HCT116 (cell line): ENCODE measurements around the gene TRIB2. TPM values are rescaled to one million over a fixed set of nuclear protein-coding genes. Genes with fewer than 3 reads are reported as not detected.

Experiments
- ATAC-seq: fragments of 200-7000 bp; cut with Tn5 transposase; 2 replicates; pipeline ENCODE4 v1.9.1; 2020; ENCODE audit warnings: mild to moderate bottlenecking, moderate library complexity
- BruUV-seq: library from RNA; stranded (reverse); fragments of 400-500 nt; replicated peaks from 2 replicates; lab custom pipeline; 2021; lab: Mats Ljungman, UMichigan
- CTCF ChIA-PET: fragments of 300-600 bp; sonication (Branson Sonifier 250); formaldehyde crosslinking; loops from one replicate; lab custom pipeline; 2021; ENCODE audit warnings: antibody characterized with exemption; lab: Charles Lee
- POLR2A ChIA-PET: fragments of 300-600, 350-600 bp; sonication (Branson Sonifier 250); formaldehyde crosslinking; loops from one replicate; lab custom pipeline; 2021; ENCODE audit warnings: antibody characterized with exemption; lab: Charles Lee
- RAD21 ChIA-PET, 2 experiments: fragments of 300-600 bp; sonication (Branson Sonifier 250); formaldehyde crosslinking; loops; one replicate each; lab custom pipeline; 2023; ENCODE audit warnings: low total read pairs in 2 of 2; ENCODE audit not compliant: uncharacterized antibody in 2 of 2, unreplicated experiment in 2 of 2, low non-redundant PET in 1 of 2; lab: Charles Lee
- DNase-seq: peaks from one replicate; pipeline ENCODE4 v3.0.0-alpha.2; 2010; ENCODE audit warnings: low read depth, low spot score
- H2AFZ ChIP-seq: fragments of 200-600 bp; shearing (Covaris generic), sonication (generic); 2 replicates; pipeline ENCODE4 v1.6.1; 2017; ENCODE audit warnings: low read depth, mixed run types, mixed read lengths, antibody characterized with exemption, low read length; ENCODE audit not compliant: poor library complexity, severe bottlenecking
- H3K27ac ChIP-seq: 2 replicates; pipeline ENCODE4 v1.5.1; 2012; ENCODE audit warnings: low read depth, low read length
- H3K27me3 ChIP-seq: fragments of 200-600 bp; sonication (generic); 2 replicates; pipeline ENCODE4 v1.6.1; 2016; ENCODE audit warnings: mixed run types, low read length, mixed read lengths; ENCODE audit not compliant: insufficient read depth
- H3K36me3 ChIP-seq, 2 experiments: fragments of 200-500 bp in 1 of 2; fragments of 200-600 bp in 1 of 2; sonication (Bioruptor generic) in 1 of 2; sonication (generic) in 1 of 2; 2 replicates each; pipeline versions ENCODE4 v1.5.1 to v1.6.1; 2014 to 2016; ENCODE audit warnings: low read length in 2 of 2, inconsistent platforms in 1 of 2, mixed read lengths in 1 of 2, mixed run types in 1 of 2; ENCODE audit not compliant: insufficient read depth in 2 of 2, control insufficient read depth in 1 of 2
- H3K4me1 ChIP-seq, 2 experiments: fragments of 200-600 bp in 1 of 2; sonication (generic) in 1 of 2; 2 replicates each; pipeline versions ENCODE4 v1.5.1 to v1.6.1; 2012 to 2017; ENCODE audit warnings: low read length in 2 of 2, inconsistent platforms in 1 of 2, mild to moderate bottlenecking in 1 of 2, mixed read lengths in 1 of 2, mixed run types in 1 of 2, moderate library complexity in 1 of 2; ENCODE audit not compliant: insufficient read depth in 2 of 2, control insufficient read depth in 1 of 2
- H3K4me2 ChIP-seq: fragments of 200-600 bp; sonication (generic); 2 replicates; pipeline ENCODE4 v1.6.1; 2017; ENCODE audit warnings: mixed run types, low read length, mixed read lengths
- H3K4me3 ChIP-seq, 2 experiments: fragments of 200-600 bp in 1 of 2; sonication (generic) in 1 of 2; replicated peaks in 1 of 2; 2 replicates each; pipeline ENCODE4 v1.5.1; 2011 to 2016; ENCODE audit warnings: low read length in 2 of 2, control low read depth in 1 of 2, low read depth in 1 of 2, mild to moderate bottlenecking in 1 of 2, mixed read lengths in 1 of 2, mixed run types in 1 of 2
- H3K79me2 ChIP-seq: fragments of 200-600 bp; sonication (generic); 2 replicates; pipeline ENCODE4 v1.6.1; 2017; ENCODE audit warnings: mild to moderate bottlenecking, mixed run types, low read length, moderate library complexity, mixed read lengths; ENCODE audit not compliant: insufficient read depth
- H3K9ac ChIP-seq: fragments of 200-600 bp; sonication (generic); 2 replicates; pipeline ENCODE4 v1.6.1; 2016; ENCODE audit warnings: low read length, mixed read lengths
- H3K9me2 ChIP-seq: fragments of 200-600 bp; sonication (generic), shearing (Covaris generic); 2 replicates; pipeline ENCODE4 v1.6.1; 2017; ENCODE audit warnings: mixed run types, mild to moderate bottlenecking, moderate library complexity; ENCODE audit not compliant: insufficient read depth
- H3K9me3 ChIP-seq, 2 experiments: fragments of 200-500 bp in 1 of 2; fragments of 200-600 bp in 1 of 2; sonication (Bioruptor generic) in 1 of 2; sonication (generic) in 1 of 2; 2 replicates each; pipeline ENCODE4 v1.6.1; 2014 to 2017; ENCODE audit warnings: low read length in 2 of 2, mixed read lengths in 2 of 2, inconsistent platforms in 1 of 2, low read depth in 1 of 2, mild to moderate bottlenecking in 1 of 2, mixed run types in 1 of 2, moderate library complexity in 1 of 2; ENCODE audit not compliant: control insufficient read depth in 1 of 2, insufficient read depth in 1 of 2
- H4K20me1 ChIP-seq: fragments of 200-600 bp; sonication (generic), shearing (Covaris generic); 2 replicates; pipeline ENCODE4 v1.6.1; 2017; ENCODE audit warnings: mixed run types, mild to moderate bottlenecking, moderate library complexity; ENCODE audit not compliant: insufficient read depth
- ATF3 ChIP-seq: IDR thresholded peaks from 2 replicates; pipeline ENCODE4 v1.6.1; 2012
- CEBPB ChIP-seq: IDR thresholded peaks from 2 replicates; pipeline ENCODE4 v1.6.1; 2012; ENCODE audit warnings: low read depth
- ELF1 ChIP-seq: IDR thresholded peaks from 2 replicates; pipeline ENCODE4 v1.6.1; 2012; ENCODE audit warnings: low read depth, borderline replicate concordance
- EZH2phosphoT487 ChIP-seq: fragments of 200-600 bp; IDR thresholded peaks from 2 replicates; pipeline ENCODE4 v1.6.1; 2018; ENCODE audit warnings: antibody characterized with exemption, borderline replicate concordance
- POLR2A ChIP-seq: IDR thresholded peaks from 2 replicates; pipeline ENCODE4 v1.7.0; 2011; ENCODE audit warnings: borderline replicate concordance; ENCODE audit not compliant: insufficient read depth, insufficient read length; ENCODE audit errors: extremely low read depth
- POLR2AphosphoS5 ChIP-seq: IDR thresholded peaks from 2 replicates; pipeline ENCODE4 v1.6.1; 2011; ENCODE audit warnings: mild to moderate bottlenecking, low read depth, low read length, moderate library complexity
- RAD21 ChIP-seq: IDR thresholded peaks from 2 replicates; pipeline ENCODE4 v1.6.1; 2012; ENCODE audit warnings: low read depth, mild to moderate bottlenecking
- SIN3A ChIP-seq: IDR thresholded peaks from 2 replicates; pipeline ENCODE4 v1.6.1; 2012; ENCODE audit warnings: low read depth
- SP1 ChIP-seq: IDR thresholded peaks from 2 replicates; pipeline ENCODE4 v1.6.1; 2012; ENCODE audit warnings: low read depth
- SRF ChIP-seq: IDR thresholded peaks from 2 replicates; pipeline ENCODE4 v1.6.1; 2012; ENCODE audit warnings: low read depth
- TCF7L2 ChIP-seq: IDR thresholded peaks from 2 replicates; pipeline ENCODE4 v1.7.0; 2011; ENCODE audit warnings: borderline replicate concordance, inconsistent platforms; ENCODE audit not compliant: insufficient read depth, insufficient read length; ENCODE audit errors: extremely low read depth
- YY1 ChIP-seq: IDR thresholded peaks from 2 replicates; pipeline ENCODE4 v1.6.1; 2011; ENCODE audit warnings: low read length, low read depth, moderate library complexity, mild to moderate bottlenecking; ENCODE audit not compliant: insufficient replicate concordance; ENCODE audit errors: extremely low read depth
- ZBTB33 ChIP-seq: IDR thresholded peaks from 2 replicates; pipeline ENCODE4 v1.6.1; 2011; ENCODE audit warnings: mild to moderate bottlenecking, low read length, moderate library complexity; ENCODE audit not compliant: insufficient replicate concordance; ENCODE audit errors: extremely low read depth
- ZFX ChIP-seq: fragments of 450-650 bp; IDR thresholded peaks from 2 replicates; pipeline ENCODE4 v1.6.1; 2017
- ZNF274 ChIP-seq: fragments of 200-500 bp; sonication (Bioruptor generic); IDR thresholded peaks from 2 replicates; pipeline ENCODE4 v1.6.1; 2014; ENCODE audit warnings: mild to moderate bottlenecking, low read depth, low read length, inconsistent platforms
- intact Hi-C: fragments of 100-400 bp; cut with micrococcal nuclease; formaldehyde crosslinking; loops from 2 replicates; pipeline ENCODE4 v1.10.0; 2022
- total RNA-seq: library from RNA; stranded (reverse); gene quantifications from one replicate; pipeline ENCODE4 v1.2.1, GENCODE V29; 2021; ENCODE audit not compliant: unreplicated experiment
- TF ChIP-seq, protein P1 (sequence below), 3 experiments: fragments of 200-600 bp in 1 of 3; sonication (generic) in 1 of 3; IDR thresholded peaks in 2 of 3; conservative IDR thresholded peaks in 1 of 3; 2 replicates each; pipeline ENCODE4 v1.5.1; 2012 to 2017; ENCODE audit warnings: low read depth in 2 of 3, low read length in 2 of 3, antibody characterized with exemption in 1 of 3, borderline replicate concordance in 1 of 3, control low read depth in 1 of 3, mild to moderate bottlenecking in 1 of 3, mixed read lengths in 1 of 3, mixed run types in 1 of 3, moderate library complexity in 1 of 3; ENCODE audit not compliant: insufficient read depth in 1 of 3
- TF ChIP-seq, protein P2 (sequence below): IDR thresholded peaks from 2 replicates; pipeline ENCODE4 v1.6.1; 2012
- TF ChIP-seq, protein P3 (sequence below): IDR thresholded peaks from 2 replicates; pipeline ENCODE4 v1.6.1; 2012; ENCODE audit warnings: low read depth

TRIB2 gene
- total RNA-seq, 1 experiment from 2014 or later, result 12.4 TPM

DNA sequence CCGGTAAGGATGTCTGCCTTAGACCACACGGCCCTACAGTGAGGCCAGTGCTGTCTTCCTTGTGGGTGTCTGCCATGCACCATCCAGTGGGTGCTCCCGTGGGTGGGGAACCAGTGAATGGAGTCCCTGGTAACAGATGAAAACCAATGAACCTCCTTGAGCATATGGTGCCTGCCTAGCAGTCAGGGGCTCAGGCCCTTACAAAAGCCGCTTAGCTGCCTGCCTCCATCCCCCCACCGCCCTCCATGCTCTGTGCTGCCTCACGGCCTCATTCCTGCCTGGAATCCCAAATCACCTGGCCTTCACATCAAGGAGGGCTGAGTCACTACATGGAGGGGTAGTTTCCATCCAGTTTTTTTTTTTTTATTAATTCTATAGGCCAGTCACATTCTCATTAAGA lies 30.8 kb upstream of the TRIB2 start:
- RAD21 ChIA-PET, result no interaction called here
- Histone ChIP-seq H3K4me3 (no peak overlapping the region), H3K9ac (no peak overlapping the region), H3K79me2 (no peaks in the 10 kb centered on the region), H3K4me1 (no peaks in the 10 kb centered on the region), H2AFZ (no peak overlapping the region), H3K36me3 (no peaks in the 10 kb centered on the region), H3K4me2 (no peak overlapping the region), H3K27me3 (peaks cover 7% of the 10 kb centered on the region), H3K9me2 (no peaks in the 10 kb centered on the region), H3K27ac (no peak overlapping the region), H4K20me1 (no peaks in the 10 kb centered on the region), H3K9me3 (no peaks in the 10 kb centered on the region)
- no peak for TF ChIP-seq SRF
- no peak for TF ChIP-seq SIN3A
- no peak for TF ChIP-seq POLR2A
- no peak for TF ChIP-seq ZBTB33
- no peak for TF ChIP-seq SP1
- TF ChIP-seq TCF7L2, result no peak
- no peak for TF ChIP-seq ATF3
- no peak for TF ChIP-seq ZFX
- TF ChIP-seq ELF1, result no peak
- TF ChIP-seq ZNF274, result no peak
- TF ChIP-seq YY1, result no peak
- TF ChIP-seq, protein P1, sequence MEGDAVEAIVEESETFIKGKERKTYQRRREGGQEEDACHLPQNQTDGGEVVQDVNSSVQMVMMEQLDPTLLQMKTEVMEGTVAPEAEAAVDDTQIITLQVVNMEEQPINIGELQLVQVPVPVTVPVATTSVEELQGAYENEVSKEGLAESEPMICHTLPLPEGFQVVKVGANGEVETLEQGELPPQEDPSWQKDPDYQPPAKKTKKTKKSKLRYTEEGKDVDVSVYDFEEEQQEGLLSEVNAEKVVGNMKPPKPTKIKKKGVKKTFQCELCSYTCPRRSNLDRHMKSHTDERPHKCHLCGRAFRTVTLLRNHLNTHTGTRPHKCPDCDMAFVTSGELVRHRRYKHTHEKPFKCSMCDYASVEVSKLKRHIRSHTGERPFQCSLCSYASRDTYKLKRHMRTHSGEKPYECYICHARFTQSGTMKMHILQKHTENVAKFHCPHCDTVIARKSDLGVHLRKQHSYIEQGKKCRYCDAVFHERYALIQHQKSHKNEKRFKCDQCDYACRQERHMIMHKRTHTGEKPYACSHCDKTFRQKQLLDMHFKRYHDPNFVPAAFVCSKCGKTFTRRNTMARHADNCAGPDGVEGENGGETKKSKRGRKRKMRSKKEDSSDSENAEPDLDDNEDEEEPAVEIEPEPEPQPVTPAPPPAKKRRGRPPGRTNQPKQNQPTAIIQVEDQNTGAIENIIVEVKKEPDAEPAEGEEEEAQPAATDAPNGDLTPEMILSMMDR (IDR thresholded peaks at IDR 0.05 in 2 of 3, conservative IDR thresholded peaks at IDR 0.05 in 1 of 3; ENCODE audit: borderline replicate concordance in 1 of 3, insufficient read depth in 1 of 3, low read depth in 2 of 3, low read length in 2 of 3), result no peak
- TF ChIP-seq, protein P2, sequence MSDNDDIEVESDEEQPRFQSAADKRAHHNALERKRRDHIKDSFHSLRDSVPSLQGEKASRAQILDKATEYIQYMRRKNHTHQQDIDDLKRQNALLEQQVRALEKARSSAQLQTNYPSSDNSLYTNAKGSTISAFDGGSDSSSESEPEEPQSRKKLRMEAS, result no peak
- no peak for TF ChIP-seq POLR2AphosphoS5
- no peak for TF ChIP-seq EZH2phosphoT487
- TF ChIP-seq RAD21, result no peak
- TF ChIP-seq CEBPB, result no peak
- TF ChIP-seq, protein P3, sequence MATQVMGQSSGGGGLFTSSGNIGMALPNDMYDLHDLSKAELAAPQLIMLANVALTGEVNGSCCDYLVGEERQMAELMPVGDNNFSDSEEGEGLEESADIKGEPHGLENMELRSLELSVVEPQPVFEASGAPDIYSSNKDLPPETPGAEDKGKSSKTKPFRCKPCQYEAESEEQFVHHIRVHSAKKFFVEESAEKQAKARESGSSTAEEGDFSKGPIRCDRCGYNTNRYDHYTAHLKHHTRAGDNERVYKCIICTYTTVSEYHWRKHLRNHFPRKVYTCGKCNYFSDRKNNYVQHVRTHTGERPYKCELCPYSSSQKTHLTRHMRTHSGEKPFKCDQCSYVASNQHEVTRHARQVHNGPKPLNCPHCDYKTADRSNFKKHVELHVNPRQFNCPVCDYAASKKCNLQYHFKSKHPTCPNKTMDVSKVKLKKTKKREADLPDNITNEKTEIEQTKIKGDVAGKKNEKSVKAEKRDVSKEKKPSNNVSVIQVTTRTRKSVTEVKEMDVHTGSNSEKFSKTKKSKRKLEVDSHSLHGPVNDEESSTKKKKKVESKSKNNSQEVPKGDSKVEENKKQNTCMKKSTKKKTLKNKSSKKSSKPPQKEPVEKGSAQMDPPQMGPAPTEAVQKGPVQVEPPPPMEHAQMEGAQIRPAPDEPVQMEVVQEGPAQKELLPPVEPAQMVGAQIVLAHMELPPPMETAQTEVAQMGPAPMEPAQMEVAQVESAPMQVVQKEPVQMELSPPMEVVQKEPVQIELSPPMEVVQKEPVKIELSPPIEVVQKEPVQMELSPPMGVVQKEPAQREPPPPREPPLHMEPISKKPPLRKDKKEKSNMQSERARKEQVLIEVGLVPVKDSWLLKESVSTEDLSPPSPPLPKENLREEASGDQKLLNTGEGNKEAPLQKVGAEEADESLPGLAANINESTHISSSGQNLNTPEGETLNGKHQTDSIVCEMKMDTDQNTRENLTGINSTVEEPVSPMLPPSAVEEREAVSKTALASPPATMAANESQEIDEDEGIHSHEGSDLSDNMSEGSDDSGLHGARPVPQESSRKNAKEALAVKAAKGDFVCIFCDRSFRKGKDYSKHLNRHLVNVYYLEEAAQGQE, result no peak
- intact Hi-C loops, result no loop called here
- no TSS peak for BruUV-seq
- ATAC-seq, result no peak
- POLR2A ChIA-PET, result no interaction called here
- CTCF ChIA-PET, result no interaction called here
- DNase-seq, result no peak
